Ramos (cell line): Measurements from ENCODE around the gene SF3A1.

Source experiments
- in situ Hi-C: fragments of 300-500 bp; cut with MboI; formaldehyde crosslinking; loops from one replicate; pipeline ENCODE4 v1.14.3; 2022; ENCODE audit warnings: low sequenced_read_pairs; ENCODE audit not compliant: unreplicated experiment

SF3A1 gene

DNA sequence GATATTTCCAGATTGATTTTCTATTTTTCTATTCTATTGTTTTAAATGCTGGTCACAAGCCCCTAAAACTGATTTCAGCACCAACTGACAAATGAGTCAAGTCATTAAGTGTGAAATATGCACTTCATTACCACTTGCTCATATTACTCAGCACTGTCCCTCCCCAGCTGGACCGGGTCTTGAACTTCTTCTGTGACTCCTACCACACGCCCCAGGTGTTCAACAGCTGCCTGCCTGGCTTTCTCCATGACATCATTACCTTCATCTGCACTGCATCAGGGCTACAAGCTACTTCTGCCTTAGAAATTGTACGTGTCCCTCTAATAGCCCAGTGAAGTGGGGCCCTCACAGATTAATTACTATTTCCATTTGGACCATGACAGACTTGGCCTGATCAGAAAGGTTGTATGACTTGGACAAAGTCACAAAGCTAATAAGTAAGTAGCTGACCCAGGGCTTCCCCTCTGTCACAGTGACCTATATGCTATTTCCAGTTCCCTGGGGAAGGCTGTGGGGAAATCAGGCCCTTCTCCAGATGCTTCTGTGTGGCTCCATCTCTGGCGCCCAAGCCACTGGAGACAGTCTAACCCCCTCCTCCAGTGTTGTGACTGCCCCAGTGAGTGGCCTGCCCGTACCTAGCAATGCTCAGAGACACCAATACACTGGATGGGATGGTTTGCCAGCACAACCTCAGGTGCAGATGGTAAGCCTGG, 48.0 kb downstream of the SF3A1 start:
- in situ Hi-C loops = no loop called here

DNA sequence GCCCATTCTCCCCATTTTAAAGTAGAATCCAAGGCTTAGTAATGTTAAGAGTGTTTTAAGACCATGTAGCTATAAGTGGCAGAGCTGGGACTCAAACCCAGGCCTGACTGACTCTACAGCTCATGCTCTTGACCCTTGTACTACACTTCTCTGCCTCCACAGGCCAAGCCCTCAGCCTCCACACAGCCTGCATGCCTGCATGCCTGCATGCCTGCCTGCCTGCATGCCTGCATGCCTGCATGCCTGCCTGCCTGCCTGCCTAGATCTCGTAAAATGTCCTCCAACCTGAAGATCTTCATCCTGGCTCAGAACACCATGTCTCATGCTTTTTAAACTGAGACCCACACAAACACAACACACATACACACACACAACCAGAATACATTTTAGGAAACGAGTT, 48.6 kb downstream of the SF3A1 start:
- in situ Hi-C loops = no loop called here

DNA sequence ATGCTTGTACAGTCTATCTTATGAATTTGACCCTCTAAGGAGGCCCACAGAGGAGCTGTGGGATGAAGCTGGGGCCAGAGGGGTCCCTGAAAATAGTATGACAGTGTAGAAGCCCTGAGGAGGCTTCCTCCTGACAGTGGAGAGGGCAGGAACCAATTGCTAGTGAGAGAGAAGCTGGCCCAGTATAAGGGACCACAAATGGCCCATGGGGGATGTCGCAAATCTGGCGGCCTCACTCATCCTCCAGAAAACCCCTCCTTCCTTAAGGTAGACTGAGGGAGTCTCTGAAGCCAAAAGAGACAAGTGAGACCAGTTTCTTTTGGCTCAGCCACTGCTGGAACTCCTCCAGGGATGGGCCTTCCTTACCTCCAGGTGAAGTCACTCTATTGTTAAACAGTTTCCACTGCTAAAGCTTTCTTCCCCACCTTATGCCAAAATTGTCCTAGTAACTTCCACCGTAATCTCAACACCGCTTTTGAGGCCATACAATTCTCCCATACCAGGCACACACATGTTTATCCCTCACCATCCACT, 49.6 kb downstream of the SF3A1 start:
- in situ Hi-C loops = no loop called here

DNA sequence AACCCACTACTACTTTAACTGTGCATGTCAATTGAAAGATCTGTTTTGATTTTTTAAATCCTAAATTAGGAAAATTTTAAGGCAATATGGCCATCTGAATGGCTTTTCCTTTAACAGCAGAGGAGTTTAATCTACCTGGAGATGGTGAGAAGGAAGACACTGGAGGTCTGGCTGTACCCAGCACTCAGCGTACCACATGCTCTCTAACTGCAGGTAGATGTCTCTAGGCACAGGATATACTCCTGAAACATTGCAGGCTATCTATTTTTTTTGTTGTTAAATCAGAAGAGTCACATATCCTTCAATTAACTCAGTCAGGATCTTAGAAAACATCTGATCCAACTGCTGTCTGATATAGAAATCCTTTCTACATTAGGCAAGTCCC, 50.1 kb downstream of the SF3A1 start:
- in situ Hi-C loops = no loop called here

DNA sequence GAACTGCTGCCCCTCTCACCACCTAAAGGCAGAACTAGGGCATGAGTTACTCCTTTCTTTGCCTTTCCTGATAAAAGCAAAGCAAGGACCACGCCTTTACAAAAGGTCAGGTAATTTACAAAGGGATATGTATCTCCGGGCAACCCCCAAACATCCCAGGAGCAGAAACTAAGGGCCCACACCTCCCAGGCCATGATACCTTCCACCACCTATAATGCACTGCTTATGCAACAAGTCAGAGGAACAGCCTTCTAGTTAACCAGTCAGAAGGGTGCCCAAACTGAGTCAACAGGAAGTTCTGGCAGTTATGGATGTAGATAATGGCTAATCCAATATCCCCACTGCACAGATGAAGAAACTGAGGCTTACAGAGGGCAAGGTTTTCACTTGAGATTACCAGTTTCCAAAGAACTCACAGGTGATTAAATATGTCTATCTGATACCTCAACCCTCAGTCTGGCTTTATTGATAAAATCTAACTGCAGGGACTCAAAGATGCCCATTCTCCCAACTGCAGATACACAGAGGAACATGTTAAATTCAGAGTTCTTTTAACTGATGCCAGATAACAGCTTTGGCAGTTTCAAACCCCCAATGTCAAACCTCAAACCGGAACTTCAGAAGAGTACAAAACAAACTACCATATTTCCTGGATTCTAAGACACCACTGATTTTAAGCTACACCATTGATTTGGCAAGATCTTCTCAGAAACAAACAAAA, 50.6 kb downstream of the SF3A1 start:
- in situ Hi-C loops = no loop called here

DNA sequence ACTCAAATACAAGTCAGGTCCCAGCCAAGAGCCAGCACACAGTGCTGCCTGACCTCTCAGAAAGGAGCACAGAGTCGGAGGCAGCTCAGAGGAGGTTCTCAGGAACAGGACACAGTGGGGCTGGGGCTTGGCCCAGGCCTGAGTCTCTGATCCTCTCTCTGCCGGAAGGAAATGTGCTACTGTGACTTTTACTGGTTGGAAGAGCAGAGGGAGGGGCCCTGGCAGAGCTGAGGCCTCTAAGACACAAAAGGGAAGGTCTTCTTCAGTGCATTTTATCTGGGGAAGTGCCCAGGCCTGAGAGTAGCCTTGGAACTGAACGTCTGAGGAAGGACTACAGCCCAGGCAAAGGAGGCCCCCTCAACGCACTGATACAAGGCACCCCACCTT, 51.2 kb downstream of the SF3A1 start:
- in situ Hi-C loops = no loop called here

DNA sequence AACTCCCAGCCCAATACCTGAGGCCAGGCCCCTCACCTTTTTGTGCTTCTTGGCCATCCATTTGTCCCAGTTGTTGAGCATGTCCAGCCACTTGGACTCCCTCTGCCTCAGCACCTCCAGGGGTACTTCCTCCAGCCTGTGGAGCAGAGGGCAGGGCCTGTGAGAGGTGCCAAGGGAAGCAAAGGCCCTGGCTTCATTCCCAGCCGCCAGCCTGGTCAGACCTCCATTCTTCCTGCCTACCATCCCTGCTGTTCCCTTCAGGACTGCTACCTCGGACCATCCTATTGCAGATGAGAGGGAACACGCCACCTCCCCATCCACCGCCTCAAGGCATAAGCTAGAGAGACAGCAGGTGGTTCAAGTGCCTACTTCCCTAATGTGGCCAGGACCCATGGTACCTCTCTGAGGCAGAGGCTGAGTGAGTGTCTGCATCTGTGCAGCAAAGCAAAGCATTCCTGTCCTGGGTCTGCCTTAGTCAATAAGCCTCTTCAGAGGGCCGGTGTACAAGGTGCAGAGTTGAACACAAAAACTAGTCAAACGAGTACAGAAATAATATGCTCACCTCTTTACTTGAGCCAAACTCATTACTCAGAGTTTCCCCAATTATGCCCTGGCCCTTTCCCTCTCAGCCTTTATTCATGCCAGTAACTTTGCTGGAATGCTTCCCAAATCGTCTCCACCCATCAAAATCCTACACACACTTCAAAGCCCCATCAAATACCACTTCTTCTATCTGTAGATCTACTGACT, 52.0 kb downstream of the SF3A1 start:
- in situ Hi-C loops = no loop called here

DNA sequence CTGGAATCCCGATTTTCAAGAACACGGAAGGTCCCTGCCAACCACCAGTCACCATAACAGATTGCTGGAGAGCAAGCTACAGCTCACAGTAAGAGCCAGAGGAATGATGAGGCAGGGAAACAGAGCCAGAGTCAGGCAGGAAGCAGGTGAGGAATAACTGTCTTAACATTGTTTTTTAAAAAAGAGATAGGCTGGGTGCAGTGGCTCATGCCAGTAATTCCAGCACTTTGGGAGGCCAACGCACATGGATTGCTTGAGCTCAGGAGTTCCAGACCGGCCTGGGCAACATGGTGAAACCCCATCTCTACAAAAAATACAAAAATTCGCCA, 53.9 kb downstream of the SF3A1 start:
- in situ Hi-C loops = no loop called here

DNA sequence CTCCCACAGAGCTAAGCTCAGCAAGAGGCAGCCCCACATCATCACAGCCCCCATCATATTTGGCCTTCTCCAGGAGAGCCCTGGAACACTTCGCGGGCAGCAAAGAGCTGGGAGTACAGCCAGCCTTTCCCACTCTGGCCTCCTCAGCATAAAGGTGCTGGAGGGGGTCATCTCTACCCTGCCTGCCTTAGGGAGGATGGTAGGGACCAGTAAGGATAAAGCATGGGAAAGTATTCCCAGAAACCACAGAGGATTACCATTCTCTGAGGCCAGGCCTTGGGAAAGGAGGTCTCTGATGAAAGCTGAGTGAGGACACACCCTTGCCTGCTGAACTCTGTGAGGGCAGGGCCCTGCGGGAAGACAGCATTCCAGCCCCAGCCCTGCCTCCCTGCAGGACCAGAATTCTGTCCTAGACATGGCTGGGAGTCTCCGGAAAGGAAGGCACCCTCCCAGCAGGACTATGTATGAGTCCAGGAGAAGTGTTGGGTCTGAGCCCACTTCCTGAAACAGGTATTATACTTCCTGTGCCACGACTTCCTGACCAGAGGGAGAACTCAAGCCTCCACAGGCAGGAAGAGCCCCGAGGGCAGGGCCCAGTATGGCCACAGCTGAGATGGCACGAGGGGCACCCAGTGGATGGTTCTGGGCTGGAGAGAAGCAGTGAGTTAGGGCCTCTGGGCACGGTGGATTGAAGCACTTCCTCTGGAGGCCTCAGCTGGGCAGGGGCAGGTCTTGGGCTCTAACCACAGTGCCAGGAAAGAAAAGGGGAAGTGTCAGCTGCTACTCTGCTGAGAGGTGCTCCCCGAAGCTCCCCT, 54.5 kb downstream of the SF3A1 start:
- in situ Hi-C loops = no loop called here

DNA sequence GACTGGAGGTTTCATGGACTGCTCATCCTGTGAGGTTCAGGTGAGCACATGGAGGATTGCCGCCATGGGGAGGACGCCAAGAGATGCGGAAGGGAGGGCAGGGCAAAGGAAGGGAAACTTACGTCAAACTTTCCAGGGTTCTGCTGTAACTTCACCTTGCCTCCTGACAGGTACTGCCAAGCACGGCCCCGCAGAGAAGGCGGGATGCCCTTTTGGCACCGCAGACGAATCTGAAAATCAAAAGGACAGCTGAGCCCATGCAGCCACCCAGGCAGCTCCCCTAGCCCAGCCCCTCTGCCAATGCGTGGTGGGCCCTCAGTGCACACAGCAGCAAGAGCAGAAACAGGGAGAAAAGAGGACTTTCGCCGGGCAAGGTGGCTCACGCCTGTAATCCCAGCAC, 57.4 kb downstream of the SF3A1 start:
- in situ Hi-C loops = no loop called here

DNA sequence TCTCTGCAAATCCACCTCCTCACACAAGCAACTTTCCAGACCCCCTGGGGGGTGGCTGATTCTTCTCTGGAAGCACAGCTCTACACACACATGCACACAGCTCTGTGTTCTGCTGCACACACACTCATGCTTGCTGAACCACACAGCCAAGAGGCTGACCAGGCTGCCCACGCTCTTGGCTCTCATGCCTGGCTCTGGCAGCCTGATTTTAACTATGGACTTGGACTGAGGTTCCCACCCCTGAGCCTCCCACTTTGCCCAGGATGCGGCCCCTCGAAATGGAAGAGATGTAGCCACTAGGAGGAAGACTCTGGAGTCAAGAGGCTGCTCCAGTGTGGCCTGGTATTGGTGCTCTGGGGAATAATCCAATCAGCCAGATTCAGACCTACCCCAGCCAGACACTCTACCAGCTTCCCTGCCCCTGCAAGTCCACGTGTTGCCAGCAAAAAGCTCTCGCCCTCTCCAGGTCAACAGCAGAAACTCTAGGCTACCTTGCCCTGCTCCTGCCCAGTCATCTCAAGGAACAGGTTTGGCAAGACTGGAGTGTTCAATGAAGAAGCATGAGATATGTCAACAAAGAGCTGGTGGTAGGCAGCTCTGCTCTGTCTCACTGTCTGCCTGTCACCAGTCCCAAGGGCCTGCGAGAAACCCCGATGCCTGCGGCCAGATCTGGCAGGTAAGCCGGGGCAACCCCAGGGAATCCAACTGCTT, 58.5 kb downstream of the SF3A1 start:
- in situ Hi-C loops = no loop called here

DNA sequence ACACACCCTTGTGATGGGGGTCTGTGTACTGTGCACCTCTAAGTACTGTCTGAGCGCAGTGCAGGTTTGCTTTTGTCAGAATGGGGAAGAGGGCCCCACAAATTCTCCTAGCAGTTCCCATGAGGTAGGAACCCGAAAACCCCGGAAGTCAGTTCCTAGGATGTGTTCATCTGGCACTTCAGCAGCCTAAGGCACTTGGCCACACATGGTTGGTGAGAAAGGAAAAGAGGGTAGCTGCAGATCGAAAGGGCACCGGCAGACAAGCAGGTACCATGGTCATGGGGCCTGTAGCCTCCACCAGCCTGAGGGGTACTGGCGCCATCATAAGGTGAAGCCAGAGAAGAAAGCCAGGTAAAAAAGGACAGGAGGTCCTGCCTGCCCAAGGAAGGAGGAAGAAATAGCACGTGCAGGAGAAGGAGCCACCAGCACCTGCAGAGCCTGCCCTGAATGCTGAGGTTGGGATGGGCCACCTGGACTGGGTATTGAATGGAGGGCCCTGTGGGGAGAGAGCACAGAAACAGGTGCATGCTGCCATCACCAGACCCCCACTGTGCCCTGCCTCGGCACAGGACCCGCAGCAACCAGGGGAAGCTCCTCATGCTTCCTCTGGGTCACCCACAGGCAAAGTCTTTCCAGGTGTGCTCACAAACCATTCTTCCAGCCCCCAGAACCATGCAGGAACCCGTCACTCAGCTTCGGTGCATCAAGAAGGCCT, 59.3 kb downstream of the SF3A1 start:
- in situ Hi-C loops = no loop called here

DNA sequence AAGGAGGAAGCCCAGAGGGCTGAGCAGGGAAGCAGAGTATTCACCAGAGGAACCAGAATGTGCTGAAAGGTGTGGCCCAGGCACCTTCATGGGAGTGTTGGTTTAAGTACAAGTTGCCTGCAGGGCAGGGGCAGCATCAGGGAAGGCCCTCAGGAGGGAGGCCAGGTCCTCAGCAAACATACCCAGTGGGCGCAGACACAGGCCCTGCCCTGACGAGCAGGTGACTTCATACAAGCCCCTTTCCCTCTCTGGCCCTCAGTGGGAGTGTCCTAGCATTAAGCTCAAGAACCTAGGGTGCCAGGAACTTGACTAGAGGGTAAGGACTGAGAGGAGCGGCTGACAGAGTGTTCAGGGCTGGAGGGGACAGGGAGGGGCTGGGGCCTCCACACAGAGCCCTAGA, 59.9 kb downstream of the SF3A1 start:
- in situ Hi-C loops = no loop called here

DNA sequence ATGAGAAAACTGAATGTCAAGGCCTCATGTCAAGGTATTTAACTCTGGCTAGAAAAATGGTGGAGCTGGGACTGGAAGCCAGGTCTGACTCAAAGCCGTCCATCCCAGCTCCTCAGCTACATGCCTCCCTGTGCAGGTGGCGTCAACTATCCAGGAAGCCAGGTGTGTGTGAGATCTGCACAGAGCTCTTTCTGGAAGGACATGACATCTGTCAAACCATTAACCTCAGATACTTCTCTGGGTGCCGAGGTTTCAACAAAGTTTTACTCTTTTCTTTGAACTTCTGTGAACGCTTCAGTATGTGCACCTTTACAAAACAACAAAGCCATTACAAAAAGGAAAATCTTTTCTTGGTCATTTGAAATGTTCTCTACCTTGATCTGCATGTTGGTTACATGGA, 60.4 kb downstream of the SF3A1 start:
- in situ Hi-C loops = no loop called here

DNA sequence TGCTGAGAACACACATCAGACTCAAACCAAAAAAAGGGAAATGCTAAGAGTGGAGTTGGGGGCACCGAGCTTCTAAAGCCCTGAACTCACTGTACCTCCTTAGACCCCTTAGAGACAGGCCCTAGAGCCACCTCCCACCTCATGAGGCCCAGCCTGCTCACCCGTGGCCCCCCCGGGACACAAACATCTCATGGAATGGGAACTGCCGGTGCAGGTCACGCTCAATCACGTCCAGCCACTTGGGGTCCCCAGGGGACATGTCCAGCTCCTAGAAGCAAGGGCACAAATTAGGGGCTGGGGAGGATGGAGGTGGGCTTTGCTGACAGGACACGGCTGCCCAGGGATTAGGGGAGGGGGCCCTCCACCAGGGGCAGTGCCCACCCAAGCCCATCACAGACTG, 61.1 kb downstream of the SF3A1 start:
- in situ Hi-C loops = no loop called here

DNA sequence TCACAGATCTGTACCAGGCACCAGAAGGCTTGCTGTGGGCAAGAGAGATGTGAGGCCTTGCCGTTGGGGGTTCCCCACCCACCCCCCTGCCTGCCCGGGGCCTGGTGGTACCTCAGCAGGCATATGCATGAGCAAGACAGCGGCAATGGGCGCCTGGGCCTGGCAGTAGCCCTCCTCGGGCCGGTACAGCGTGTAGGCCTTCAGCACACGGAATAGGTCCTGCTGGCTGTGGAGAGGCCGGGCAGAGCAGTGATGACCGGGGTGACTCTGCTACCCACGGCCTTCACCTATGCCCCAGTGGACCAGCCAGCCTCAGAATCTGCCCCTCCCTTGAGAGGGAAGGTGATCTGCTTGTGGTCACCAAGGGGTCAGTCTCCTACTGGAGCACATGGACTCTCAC, 61.9 kb downstream of the SF3A1 start:
- in situ Hi-C loops = no loop called here

DNA sequence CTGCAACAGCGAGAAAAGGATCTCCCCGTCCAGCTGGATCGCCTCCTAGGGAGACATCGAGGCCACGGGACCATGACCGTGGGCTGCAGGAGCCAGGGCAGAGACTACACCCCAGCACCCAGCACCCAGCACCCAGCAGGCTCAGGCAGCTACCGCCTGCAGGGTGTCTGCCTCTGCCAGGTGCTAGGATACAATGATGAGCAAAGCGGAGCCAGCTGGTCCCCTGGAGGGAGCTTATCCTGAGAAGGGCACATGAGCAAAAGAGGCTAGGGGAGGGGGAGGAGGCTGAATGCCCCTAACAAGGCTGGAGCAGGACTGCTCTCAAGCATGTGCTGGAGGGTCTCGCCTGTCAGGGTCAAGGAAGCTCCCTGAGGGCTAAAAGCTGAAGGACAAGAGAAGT, 62.6 kb downstream of the SF3A1 start:
- in situ Hi-C loops = no loop called here

DNA sequence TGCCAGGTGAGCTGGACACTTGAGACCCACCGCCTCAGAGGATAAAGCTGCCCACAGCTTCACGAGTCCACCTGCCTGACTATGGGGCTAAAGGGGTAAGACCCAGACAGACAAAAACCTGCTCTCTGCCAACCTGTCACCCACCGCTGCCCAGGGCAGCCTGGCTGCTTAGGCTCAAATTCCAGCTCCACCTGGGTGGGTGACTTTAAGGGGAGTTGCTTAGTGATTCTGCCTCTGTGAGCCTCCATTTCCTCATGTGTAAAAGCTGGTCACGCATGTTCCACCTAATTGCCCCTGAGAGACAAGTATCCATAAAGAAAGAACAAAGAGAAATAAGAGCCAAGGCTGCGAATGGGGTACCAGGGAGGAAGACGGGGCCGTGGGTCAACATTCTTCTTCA, 63.7 kb downstream of the SF3A1 start:
- in situ Hi-C loops = no loop called here
